GM10266 (cell line): ENCODE measurements around the gene MTMR4.
"Not testable (repeated sequence)": the region's sequence is repeated elsewhere in the genome, so short reads cannot be mapped to it uniquely, and the experiment has no call there.

ENCODE experiments used
- DNase-seq: peaks from one replicate; pipeline ENCODE4 v3.0.0; 2012; ENCODE audit errors: extremely low spot score
- CTCF ChIP-seq: IDR thresholded peaks from 2 replicates; pipeline ENCODE4 v1.5.1; 2012; ENCODE audit warnings: mild to moderate bottlenecking, low read depth; ENCODE audit not compliant: control insufficient read depth, insufficient read depth; ENCODE audit errors: missing control alignments

Gene MTMR4

DNA sequence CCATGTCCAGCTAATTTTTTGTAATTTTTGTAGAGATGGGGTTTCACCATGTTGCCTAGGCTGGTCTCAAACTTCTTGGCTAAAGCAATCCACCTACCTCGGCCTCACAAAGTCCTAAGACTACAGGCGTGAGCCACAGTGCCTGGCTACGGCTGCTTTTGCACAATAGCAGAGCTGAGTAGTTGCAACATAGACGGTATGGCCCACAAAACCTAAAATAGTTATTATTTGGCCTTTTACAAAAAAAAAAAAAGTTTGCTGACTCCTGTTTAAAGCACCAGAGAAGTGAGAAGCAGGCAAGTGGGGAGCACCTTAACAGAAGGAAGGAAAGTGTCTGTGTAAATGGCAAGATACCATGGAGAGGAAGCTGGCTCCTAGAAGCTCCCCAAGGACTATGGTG is 20.9 kb downstream of the MTMR4 start:
- TF ChIP-seq CTCF, result no peak
- DNase-seq, result no peak

DNA sequence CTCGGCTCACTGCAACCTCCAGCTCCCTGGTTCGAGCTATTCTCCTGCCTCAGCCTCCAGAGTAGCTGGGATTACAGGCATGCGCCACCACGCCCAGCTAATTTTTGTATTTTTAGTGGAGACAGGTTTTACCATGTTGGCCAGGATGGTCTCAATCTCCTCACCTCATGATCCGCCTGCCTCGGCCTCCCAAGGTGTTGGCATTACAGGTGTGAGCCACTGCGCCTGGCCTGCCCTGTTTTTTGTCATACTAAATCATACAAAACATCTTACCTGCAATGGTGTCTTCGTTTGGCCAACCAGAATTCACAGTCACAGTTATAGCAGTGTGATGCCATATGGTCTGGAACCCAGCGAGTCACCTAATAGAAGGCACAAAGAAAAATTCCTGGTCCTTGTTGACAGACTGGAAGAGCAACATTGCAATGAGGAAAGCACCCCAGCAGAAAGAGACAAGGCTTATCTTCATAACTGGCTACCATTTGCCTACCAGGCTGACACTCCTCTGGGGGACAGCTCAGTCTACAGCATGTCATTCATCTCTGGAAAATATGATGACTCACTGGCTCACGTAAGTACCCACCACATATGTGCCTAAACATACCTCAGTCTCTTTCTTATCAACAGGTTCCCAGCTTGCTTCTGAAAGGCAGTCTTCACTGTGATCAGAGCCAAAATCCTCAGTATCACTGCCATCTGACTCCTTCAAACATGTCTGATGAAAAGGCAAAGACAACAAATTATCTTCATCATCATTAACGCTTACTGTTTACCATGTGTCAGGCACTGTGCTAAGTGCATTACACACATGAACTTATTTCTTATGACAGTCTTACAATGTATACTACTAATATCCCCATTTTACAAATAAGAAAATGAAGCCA is 22.0 kb downstream of the MTMR4 start:
- TF ChIP-seq CTCF, result no peak
- no peak for DNase-seq

DNA sequence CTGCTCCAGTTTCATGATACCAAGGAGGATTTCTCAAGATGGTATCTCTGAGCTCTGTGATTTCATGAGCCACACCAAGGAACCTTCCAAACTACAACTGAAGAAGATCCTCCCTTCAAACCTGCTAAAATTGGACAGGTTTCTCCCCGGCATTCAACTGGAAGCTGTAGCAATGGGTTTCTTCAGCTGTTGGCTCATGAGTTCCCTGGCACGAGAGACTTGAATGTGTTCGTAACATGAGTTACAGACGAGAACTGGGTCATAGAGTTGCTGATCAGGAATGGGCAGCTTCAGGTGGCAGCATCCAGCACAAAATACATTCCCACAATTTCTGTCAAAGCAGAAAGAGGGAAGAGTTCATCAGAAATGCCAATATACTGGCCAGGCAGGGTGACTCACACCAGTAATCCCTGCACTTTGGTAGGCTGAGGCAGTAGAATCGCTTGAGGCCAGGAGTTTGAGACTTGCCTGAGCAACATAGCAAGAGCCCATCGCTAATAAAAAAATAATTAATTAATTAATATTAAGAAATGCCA is 22.9 kb downstream of the MTMR4 start:
- no peak for DNase-seq
- no peak for TF ChIP-seq CTCF

DNA sequence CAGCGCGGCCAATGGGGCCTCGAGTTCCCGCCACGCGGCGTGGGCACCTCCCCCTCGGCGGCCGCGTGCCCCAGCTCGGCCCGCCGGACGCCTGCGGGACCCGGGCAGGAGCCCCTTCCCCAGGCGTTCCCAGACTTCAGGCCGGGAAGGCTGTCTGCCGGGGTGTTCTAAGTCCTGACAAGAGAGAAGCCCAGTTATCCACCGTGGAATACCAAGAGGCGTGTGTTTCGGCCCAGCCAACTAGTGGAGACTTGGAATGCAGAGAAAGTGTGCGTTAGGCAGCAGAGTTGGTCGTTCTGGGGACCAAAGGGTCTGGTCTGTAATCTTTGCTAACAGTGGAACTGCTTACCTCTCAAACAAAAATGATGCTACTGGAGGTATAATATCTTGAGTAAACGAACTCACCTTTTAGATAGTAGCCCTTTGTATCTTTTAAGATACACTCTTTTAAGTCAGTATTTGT is 26.0 kb downstream of the MTMR4 start:
- TF ChIP-seq CTCF, result no peak
- no peak for DNase-seq

DNA sequence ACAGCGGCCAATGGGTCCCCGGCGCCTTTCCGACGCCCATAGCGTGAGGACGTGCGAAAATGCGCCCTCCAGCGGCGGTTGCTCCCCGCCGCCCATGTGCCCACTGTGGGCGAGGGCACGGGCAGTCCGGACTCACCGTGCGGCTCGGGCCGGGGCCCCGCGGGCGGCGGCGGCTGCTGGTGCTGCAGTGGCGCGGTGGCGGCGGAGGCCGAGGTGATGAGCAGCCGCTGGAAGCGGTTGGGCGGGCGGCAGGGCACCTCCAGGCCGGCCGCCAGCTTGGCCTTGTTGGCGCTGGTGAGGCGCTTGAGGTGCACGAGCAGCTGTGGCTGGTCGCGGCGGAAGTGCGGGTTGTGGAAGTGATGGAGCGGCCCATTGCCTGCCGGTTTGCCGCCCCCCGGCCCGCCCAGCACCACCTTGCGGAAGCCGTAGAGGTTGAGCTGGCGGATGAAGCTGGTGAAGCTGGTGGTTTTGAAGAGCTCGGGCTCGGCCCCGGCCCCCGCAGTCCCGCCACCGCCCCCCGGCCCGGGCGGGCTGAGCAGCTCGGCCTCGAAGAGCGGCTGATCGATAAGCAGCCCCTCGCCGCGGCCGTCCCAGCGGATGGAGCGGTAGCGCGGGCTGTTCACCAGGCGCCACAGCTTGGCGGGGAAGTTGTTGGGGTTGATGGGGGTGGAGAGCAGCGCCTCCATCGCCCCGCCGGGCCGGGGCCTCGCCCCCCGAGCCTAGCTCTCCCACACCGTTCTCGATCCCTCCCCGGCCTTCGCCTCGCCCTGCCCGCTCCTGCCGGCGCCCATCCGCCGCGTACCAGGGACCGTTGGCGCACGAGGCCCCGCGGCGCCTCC is 26.6 kb downstream of the MTMR4 start, which contains the start of gene HSF5:
Gene HSF5 (minus strand): TSS at position 820 of the 839 bp plus-strand sequence. CDS start 134 bp downstream, at position 686.
- DNase-seq, result peak; percentile 66
- peak; percentile 53 for TF ChIP-seq CTCF

GRCh38 chr17:58484600-58484999 is 29.8 kb downstream of the MTMR4 start:
- no peak for DNase-seq
- TF ChIP-seq CTCF, result no peak

GRCh38 chr17:58481798-58482197 is 32.6 kb downstream of the MTMR4 start:
- DNase-seq, result not testable (repeated sequence)
